KMS-11 (cell line): ENCODE measurements around the gene PTPN18.

Experiments used
- H2AFZ ChIP-seq: fragments of 200-600 bp; sonication (generic); 2 replicates; pipeline ENCODE4 v1.6.1; 2016; ENCODE audit warnings: antibody characterized with exemption, mixed run types, low read depth
- H3K27ac ChIP-seq: fragments of 200-600 bp; sonication (generic); 2 replicates; pipeline ENCODE4 v1.6.1; 2016; ENCODE audit warnings: mild to moderate bottlenecking, mixed run types
- H3K27me3 ChIP-seq: fragments of 200-600 bp; sonication (generic); 2 replicates; pipeline ENCODE4 v1.6.1; 2017; ENCODE audit warnings: mild to moderate bottlenecking, low read depth, mixed run types, moderate library complexity; ENCODE audit not compliant: insufficient read depth
- H3K36me3 ChIP-seq: fragments of 200-600 bp; sonication (generic); 2 replicates; pipeline ENCODE4 v1.6.1; 2017; ENCODE audit warnings: mild to moderate bottlenecking, mixed run types; ENCODE audit not compliant: insufficient read depth
- H3K4me1 ChIP-seq: fragments of 200-600 bp; sonication (generic); 2 replicates; pipeline ENCODE4 v1.6.1; 2016; ENCODE audit warnings: mild to moderate bottlenecking, low read depth, mixed run types; ENCODE audit not compliant: poor library complexity, severe bottlenecking
- H3K4me2 ChIP-seq: fragments of 200-600 bp; sonication (generic); 2 replicates; pipeline ENCODE4 v1.7.0; 2016; ENCODE audit warnings: mild to moderate bottlenecking, mixed run types
- H3K4me3 ChIP-seq: fragments of 200-600 bp; sonication (generic); IDR thresholded peaks from 2 replicates; pipeline ENCODE4 v1.6.1; 2017; ENCODE audit warnings: low read depth, low read length, mixed read lengths; ENCODE audit not compliant: insufficient read depth
- H3K79me2 ChIP-seq: fragments of 200-600 bp; sonication (generic); 2 replicates; pipeline ENCODE4 v1.6.1; 2016; ENCODE audit warnings: low read depth, mixed run types; ENCODE audit not compliant: insufficient read depth
- H3K9ac ChIP-seq: fragments of 200-600 bp; sonication (generic); 2 replicates; pipeline ENCODE4 v1.6.1; 2016; ENCODE audit warnings: mild to moderate bottlenecking, mixed run types
- H4K20me1 ChIP-seq: fragments of 200-600 bp; sonication (generic); 2 replicates; pipeline ENCODE4 v1.6.1; 2016; ENCODE audit warnings: mild to moderate bottlenecking, mixed run types; ENCODE audit not compliant: insufficient read depth
- CTCF ChIP-seq: fragments of 200-600 bp; sonication (generic); conservative IDR thresholded peaks from 2 replicates; pipeline ENCODE4 v1.6.1; 2017; ENCODE audit warnings: low read depth, mild to moderate bottlenecking, antibody characterized with exemption, low read length, moderate library complexity, mixed read lengths

Gene PTPN18

DNA sequence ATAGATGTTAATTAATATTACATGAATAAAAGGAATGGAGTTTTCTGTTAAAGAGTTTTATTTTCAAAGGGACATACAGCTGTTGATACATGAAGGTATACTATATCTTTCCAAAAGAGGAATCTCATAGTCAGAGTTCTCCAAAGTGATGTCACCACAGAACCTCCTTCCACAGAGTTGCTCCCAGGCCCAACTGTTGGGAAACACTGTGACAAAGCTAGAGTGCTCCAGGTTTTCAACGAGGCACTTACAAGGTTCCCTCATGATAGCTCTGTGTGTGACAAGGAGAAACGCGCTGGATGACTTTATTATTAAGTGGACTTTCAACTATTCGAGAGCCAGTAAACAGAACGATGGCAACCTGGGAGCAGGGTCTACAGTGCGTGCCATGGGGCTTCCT is 33.5 kb downstream of the PTPN18 start:
- peaks cover 14% of the 10 kb centered on the region for H3K4me1 ChIP-seq
- no peak for TF ChIP-seq CTCF
- H3K4me2 ChIP-seq = no peak overlapping the region
- H3K27ac ChIP-seq = no peak overlapping the region
- H3K79me2 ChIP-seq = no peaks in the 10 kb centered on the region
- no peak overlapping the region for H3K4me3 ChIP-seq
- no peak overlapping the region for H2AFZ ChIP-seq
- no peaks in the 10 kb centered on the region for H3K27me3 ChIP-seq
- H3K36me3 ChIP-seq = no peaks in the 10 kb centered on the region
- no peak overlapping the region for H3K9ac ChIP-seq
- no peaks in the 10 kb centered on the region for H4K20me1 ChIP-seq

GRCh38 chr2:130389783-130390182 is 33.9 kb downstream of the PTPN18 start:
- no peaks in the 10 kb centered on the region for H3K36me3 ChIP-seq
- TF ChIP-seq CTCF = no peak
- no peak overlapping the region for H2AFZ ChIP-seq
- no peak overlapping the region for H3K4me2 ChIP-seq
- no peaks in the 10 kb centered on the region for H3K27me3 ChIP-seq
- no peaks in the 10 kb centered on the region for H3K79me2 ChIP-seq
- no peaks in the 10 kb centered on the region for H4K20me1 ChIP-seq
- H3K4me3 ChIP-seq = no peak overlapping the region
- H3K9ac ChIP-seq = no peak overlapping the region
- H3K4me1 ChIP-seq = peaks cover 14% of the 10 kb centered on the region
- H3K27ac ChIP-seq = no peak overlapping the region

- Histone ChIP-seq H3K9ac (no peak overlapping the region), H3K36me3 (no peaks in the 10 kb centered on the region), H3K4me2 (no peak overlapping the region), H3K79me2 (no peaks in the 10 kb centered on the region), H3K4me3 (no peak overlapping the region), H3K27me3 (no peaks in the 10 kb centered on the region), H3K27ac (no peak overlapping the region), H3K4me1 (peaks cover 9% of the 10 kb centered on the region), H2AFZ (no peak overlapping the region), H4K20me1 (no peaks in the 10 kb centered on the region)
- no peak for TF ChIP-seq CTCF
Observed at GRCh38 chr2:130390460-130391057, 34.7 kb downstream of the PTPN18 start.

DNA sequence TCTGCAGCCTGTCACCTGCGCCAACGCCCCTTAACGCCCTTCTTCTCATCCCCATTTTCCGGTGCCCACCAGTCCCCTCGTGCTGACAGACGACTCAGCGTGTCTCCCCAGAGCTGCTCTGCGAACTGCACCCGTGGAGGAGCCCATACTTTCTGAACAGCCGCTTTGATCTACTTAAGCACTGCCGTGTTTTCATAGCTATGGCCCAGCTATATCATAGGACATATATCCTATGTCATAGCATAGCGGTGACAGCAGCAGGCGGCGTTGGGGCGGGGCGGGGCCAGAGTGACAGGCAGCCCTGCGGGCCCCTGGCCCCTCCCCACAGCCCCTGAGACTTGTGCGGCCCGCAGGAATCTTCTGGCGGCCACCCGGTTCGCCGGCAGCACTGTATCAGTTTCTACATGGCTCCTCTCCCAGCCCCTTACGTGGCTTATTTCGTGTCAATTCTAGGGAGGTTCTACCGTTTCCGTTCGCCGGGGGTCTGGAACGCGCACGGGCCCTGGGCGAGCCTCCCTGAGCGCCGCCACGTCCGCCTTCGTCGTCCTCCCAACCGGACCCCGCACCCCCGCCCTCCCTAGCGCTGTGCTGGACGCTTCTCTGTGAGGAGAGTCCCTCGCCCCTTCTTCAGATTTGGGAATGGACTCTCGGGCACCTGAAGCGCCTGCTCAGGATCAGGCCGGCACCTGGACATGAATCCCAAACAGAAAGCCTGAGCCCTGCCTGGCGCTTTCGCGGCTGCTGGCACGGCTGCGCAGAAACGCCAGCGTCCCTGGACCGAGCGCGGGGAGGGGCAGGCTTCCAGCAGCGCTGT is 35.4 kb downstream of the PTPN18 start:
- no peak overlapping the region; the same call in 1 of the 2 replicates for H3K9ac ChIP-seq
- peak overlapping the region; percentile 44 for H2AFZ ChIP-seq
- H3K27me3 ChIP-seq = no peaks in the 10 kb centered on the region
- no peaks in the 10 kb centered on the region for H4K20me1 ChIP-seq
- H3K79me2 ChIP-seq = no peaks in the 10 kb centered on the region
- no peak for TF ChIP-seq CTCF
- no peak overlapping the region for H3K4me3 ChIP-seq
- no peaks in the 10 kb centered on the region for H3K36me3 ChIP-seq
- no peak overlapping the region for H3K27ac ChIP-seq
- H3K4me1 ChIP-seq = peaks cover 2% of the 10 kb centered on the region
- no peak overlapping the region for H3K4me2 ChIP-seq
